Measurements from ENCODE around the gene TSC22D2.

The TSC22D2 gene

DNA sequence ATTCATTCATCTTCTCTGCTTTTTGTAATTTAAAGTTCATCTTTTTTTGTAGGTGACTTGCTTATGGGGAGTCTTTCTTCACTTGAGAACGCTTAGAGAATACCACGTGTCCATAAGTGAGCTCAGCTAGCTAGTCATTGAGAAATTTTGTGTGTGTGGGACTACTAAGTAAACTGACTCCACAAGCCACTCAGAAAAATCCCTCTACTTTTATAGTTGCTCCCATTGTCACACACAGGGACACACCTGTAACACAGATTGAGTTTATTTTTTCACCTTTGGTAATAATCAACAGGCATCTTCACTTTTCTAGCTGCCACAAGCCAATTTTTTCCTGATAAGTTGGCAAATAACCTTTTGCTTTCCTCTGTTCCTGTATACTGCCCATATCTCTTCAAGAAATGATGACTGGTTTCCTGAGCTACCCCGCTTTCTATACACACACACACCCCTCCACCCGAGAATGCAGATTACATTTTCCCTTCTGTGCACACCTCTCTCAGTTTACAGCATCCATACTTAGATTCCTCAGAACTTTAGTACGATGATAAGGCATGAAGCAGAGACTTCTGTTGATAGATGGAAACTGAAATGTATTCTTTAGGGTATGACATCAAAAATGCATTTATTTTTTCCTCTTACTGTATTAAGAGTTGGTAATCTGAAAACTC is 4.6 kb downstream of the TSC22D2 start:
- no peak for DNase-seq (ENCODE audit: low read depth)

DNA sequence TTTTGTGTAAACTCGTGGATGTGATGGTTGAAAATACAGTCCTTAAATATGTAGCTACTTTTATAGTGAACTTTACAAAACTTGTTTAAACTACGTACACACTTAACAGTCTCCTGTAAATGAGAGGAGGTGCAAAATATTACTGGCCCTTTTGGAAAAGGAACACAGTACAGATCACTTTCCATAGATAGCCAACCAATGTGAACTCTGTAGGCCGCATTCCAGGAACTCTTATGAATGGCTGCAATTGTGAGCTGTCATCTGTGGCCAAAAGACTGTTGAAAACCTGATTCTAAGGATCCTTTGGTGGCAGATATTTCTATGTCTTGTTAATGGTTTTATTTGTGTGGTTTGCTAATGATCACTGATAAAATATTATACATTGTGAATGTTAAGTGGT is 6.2 kb downstream of the TSC22D2 start:
- no peak for DNase-seq (ENCODE audit: low read depth)

DNA sequence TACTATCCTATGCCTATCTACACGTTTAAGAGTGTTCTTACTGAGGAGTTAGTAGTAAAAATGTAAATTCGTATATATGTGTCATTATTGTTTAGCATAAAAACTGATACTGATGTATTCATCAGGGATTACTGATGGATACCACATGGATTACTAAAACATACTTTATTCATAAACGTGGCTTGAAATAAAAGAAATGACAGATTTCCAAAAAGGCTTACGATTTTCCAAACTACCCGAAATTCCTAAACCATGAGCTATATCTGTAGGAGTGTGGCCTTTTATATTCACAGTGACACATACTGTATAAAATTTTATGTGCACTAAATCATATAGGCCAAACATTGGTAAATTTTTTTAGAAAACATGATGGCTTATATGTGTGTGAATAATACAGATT is 6.9 kb downstream of the TSC22D2 start:
- no peak for DNase-seq (ENCODE audit: low read depth)

DNA sequence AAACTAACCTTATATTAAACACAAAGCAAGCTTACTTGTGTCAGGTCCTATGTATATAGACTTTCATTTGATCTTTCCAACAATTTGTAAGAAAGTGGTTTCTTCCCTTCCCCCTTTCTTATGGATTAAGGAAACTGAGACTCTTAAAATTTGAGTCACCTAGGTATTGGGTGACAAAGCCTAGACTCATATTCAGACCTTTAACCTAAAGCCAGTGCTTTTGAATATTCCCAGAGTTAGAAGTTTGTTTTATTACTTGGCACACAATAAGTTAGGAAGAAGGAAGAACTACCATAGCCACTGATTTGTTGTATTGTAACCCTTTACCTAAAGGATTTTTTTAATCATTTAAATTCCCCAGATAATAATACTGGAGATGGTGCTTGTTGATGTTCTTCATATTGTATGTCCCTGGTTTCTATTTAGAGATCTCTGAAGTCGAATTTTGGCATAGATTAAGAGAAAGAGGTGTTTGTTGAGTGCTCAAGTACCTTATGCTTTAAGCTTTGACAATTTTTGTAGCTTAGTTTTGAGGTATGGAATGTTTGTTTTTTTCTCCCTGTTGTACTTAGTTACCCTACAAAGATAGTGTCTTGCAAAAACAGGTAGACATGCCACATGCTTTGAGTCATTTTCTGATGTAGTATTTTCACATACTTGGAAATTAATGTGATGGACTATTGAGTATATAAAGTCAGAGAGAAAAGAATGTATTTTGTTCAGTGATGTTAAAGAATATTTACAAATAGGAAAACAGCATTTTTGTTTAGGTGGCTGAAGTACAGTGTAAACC is 11.2 kb downstream of the TSC22D2 start:
- DNase-seq (ENCODE audit: low read depth), result no peak

DNA sequence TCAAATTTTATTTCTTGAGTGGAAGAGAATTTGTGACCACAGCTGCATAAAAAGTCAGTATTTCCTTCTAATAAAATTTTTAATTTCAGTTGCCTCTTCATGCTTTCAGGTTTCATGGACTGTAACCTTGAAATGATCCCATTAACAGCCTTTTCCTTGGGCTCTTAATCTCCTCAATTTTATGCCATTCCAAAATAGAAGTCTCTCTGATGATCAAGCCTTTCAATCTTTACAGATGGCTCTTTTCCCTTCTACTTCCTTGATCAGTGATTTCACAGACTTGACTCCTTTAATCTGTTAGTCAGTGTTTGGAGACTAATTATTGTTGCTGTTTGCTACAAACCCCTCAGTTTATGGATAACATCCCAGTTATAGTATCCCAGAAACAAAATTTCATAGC is 11.9 kb downstream of the TSC22D2 start:
- no peak for DNase-seq (ENCODE audit: low read depth)

DNA sequence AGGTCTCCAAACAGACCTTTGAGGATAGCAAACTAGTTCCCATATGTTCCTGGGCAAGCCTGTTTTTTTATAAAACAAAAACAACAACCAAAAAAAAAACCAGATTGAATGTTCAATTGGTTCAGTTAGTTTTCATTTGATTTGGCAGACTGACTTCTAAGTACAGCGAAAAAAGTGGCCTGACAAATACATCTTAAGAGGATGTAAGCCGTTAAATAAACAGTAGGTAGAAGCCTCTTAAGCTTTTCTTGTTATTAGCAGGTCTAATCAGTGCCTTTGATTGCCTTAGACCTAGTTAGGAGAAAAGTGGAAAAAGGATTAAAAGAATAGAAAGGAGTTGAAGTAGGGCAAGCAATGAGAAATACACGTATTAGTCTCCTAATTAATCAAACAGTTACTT is 13.2 kb downstream of the TSC22D2 start:
- DNase-seq (ENCODE audit: low read depth), result no peak

DNA sequence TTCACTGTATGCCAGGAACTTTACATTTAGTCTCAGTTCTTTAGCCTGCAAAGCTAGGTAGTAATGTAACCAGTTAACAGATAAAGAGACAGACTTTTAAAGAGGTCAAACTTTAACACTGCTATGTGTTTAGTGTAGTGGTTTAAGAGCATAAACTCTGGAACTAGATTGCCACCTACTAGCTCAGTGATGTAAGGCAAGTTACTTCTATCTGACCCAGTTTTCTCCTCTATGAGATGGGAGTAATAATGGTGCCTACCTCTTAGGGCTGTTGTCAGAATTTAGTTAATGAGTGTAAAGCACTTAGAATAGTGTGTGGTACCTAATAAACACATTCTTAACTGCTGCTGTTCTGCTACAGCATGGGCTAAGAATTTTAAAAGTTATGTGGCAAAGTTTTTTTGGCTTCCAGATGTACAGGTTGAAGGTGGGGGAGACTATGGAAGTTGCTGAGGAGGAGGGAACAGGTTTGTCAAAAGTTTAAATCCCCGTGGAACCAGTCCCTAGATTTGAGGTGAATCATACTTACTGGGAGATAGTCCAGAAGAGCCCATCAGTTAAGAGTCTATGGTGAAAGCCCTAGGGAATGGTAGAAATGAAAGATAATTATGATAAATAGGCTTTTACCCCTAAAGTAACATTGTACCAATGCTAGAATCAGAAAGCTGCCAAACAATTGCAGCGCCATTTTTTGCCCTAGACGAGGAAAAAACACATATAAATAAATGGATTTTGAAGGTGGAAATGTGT is 13.9 kb downstream of the TSC22D2 start:
- DNase-seq (ENCODE audit: low read depth), result no peak

DNA sequence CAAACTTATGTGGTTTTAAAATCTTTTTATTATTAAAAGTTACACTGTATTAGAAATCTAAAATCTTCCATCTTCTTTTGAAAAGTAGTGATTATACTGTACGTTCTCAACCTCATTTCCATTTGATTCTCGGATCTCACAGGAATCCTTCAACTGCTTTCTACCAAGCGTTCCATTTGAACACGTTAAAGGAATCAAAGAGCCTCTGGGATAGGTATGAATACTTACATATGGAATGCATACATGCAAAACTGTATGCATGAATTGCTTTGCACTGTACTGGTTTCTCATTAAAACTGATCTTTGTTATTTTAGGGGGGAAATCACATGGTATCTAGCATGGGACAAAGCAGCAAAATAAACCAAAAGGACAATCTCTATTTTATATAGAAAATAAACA is 14.8 kb downstream of the TSC22D2 start:
- no peak for DNase-seq (ENCODE audit: low read depth)

DNA sequence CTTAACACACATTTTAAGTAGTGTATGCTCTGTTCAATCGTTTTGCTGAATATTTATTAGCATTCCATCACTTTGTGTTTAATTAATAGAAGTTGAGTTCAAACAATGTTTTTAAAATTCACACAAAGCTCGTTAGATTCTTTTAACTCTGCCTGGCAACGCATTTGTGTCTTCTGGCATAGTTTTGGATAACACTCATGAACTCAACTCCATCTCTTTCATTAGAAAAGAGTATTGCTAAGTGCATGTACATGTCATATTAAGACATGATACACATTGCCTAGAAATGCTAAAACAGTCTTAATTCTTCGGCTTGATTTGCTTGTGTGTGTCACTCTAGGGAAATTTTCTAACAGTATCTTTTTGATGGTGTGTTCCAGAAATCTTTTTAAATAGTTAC is 15.7 kb downstream of the TSC22D2 start:
- DNase-seq (ENCODE audit: low read depth), result no peak

DNA sequence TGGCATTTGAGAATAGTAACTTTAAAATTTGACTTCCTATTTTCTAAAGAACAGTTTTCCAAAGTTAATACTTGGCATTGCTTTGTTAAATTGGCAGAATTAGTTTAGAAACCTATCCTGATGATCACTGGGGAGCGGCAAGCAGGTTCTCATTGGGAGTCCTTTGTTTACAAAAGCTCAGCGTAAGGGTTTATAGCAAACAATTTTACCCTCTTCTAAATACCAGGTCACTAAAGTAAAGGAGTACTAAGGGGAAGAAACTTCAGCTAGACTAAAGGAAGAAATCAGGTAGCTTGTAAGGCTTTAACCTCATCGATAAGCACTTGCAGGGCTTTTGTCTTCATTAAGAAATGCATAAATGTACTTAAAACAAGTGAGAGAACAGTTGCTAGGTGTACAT is 18.2 kb downstream of the TSC22D2 start:
- no peak for DNase-seq (ENCODE audit: low read depth)

DNA sequence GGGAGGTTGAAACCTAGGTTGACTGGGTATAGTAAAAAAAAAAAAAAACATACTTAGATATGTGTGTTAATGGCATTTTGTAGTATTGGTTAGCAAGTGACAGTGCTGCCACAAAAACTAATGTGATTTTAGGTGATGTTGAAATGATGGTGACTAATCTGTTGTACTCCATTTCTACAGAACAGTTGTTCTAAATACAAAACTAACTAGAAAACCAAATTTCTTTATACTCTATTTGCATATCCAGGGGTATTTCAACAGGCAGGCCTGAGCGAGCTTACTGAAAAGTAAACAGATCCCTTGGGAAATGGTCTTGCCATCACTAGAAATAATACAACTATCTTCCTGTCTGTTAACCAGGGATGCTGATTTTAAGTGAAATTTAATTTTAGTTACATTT is 20.5 kb downstream of the TSC22D2 start:
- no peak for DNase-seq (ENCODE audit: low read depth)

DNA sequence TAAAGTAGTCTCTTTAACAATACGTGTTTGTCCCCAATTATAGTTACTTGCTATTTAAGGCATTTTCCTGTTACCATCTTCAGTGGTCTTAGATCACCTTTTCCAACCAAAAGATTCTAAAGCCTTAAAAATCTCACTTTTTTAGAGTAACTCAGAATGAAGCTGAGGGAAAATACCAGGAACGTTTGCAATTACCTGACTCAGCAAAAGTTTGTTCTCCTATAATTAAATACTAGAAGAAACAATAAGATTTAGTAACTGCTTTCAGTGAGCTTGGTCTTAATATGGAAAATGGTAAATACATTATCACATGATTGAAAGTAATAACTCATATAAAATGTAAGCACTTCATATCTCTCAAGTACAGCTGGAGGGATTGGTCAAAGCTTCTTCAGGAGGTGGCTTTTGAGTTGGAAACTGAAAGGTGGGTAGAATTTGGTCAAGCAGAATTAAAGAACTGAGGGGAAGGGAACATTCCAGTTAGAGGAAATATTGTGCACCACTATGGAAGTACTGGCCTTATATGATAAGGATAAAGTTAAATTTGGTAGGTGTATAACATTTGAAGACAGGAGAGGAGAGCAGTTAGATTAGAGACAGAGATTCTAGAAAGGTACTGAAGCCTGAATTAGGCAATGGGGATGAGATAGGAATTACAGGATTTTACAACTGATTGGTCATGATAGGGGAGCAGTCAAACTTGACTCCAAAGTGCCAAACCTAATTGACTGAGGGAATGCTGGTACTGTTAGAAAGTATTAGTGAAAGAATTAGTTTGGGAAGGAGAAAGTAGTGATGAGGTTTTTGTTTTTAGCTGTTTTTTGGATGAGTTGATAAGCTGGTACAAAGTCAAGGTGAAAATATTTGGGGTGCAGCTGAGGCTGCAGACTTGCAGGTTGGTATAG is 21.9 kb downstream of the TSC22D2 start:
- no peak for DNase-seq (ENCODE audit: low read depth)

DNA sequence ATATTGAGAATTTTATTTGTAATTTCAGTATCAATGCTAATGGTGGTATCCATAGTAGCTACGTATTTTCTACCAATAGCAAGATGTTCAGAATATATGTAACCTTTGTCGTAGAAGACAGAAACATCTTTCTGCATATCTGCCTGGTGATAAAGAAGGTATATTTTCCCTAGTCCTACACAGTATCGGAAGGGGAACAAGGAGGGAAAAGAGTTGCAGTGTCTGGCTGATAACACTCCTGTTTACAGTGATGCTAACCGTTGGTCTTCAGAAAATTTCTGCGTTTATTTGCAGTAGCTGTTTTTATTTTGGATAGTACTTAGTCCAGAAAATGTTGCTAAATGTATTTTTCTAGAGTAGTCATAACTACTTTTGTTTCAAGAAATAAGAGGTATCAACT is 25.2 kb downstream of the TSC22D2 start:
- no peak for DNase-seq (ENCODE audit: low read depth)

DNA sequence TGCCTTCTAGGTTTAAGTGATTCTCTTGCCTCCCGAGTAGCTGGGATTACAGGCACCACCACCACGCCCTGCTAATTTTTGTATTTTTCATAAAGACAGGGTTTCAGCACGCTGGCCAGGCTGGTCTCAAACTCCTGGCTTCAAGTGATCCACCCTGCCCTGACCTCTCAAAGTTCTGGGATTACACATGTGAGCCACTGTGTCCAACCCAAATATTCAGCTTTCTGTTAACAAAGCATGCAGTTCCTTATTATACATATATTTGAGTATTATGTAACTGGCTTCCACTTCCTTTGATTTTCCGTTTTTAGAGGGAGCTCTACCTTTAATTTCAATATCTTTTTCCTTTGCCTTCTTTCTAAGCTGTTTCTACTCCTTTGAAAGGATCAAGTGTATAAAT is 26.1 kb downstream of the TSC22D2 start:
- DNase-seq (ENCODE audit: low read depth), result no peak

DNA sequence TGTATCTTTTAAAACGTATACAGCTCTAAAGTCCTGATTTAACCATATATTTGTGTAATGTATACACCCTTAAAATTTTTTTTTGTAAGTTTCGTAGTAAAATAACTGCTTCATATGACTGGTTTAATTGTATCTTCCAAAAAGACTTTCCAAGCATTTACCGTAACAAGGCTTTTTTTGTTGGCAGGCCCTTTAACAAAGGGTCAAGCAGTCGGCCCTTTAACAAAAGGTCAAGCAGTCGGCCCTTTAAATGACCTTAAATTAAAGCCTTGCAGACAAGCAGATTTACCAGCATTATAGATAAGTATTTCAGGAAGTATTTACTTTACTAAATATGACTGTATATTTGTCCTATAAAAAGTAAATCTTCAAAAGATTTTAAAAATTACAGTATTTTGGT is 28.1 kb downstream of the TSC22D2 start:
- no peak for DNase-seq (ENCODE audit: low read depth)

DNA sequence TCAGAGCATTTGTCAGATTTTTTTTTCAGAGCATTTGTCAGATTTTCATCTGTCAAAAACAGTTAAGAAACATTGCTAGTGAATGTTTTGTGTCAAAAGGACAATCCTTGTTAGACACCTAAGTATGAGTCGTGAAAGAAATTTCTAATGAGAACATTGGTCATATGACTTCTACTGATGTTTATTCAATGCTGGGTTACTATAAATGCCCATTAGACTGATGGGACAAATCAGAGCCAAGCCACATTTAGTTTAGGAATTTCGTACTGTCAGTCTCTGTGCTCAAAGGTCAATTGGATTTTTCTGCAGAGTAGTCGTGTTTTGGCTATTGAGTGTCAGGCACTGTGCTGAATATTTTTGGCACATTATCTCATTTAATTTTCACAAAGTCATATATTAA is 31.6 kb downstream of the TSC22D2 start:
- no peak for DNase-seq (ENCODE audit: low read depth)

DNA sequence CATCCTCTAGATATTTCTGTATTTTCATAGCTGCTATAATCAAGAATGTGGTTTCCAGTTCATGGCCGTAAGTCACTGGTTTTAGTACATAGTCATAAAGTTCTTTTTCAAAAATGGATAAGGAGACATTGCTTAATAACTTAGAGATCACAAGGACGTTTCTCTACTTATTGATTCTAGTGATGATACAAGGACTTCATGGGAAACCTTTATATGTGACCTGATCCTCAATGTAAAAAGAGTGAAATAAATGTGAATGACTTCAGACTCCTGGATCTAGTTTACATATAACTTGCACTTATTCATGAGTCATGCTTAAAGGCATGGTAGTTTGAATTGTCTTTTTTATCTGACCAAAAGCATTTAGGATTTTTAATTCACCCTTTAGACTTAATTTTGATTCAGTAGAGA is 35.2 kb downstream of the TSC22D2 start:
- no peak for DNase-seq (ENCODE audit: low read depth)

DNA sequence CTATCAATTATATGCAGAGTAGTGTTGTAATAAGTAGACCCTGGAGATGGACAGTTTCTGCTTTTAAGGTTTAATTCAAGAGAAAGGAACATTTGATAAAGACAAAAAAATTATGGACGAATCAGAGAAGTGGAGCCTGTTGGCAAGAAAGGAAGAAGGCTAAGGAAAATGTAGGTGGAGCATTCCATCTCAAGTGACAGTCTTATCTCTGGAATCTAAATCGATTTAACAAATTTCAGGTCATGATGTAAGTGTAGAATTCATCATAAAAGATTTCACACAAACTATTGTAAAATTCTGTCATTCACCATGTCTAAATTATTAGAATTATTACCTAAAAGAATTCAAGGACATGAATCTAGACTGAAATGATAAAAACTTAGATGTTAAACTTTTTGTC is 36.3 kb downstream of the TSC22D2 start:
- DNase-seq (ENCODE audit: low read depth), result no peak

DNA sequence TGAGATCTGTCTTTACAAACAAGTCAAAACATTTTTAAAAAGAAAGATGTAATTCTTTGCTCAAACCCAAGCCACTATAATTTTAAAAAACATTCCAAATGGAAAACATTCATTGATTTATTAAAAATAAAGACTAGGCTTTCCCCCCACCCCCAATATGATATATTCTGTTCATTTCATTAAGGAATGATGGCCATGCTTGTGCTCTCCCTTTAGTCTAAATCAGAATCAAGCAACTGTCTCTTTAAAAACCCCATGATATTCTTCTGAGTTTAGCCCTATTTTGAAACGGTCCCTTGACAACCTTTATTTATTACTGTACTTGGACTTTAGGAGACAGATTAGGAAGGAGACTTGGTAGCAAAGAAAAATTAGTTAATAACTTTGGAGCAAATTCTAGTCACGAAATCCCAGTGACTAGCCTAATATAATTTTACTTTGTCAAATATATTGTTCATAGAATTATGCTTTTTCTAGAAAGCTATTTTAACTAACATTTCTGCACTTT is 38.4 kb downstream of the TSC22D2 start:
- no peak for DNase-seq (ENCODE audit: low read depth)

DNA sequence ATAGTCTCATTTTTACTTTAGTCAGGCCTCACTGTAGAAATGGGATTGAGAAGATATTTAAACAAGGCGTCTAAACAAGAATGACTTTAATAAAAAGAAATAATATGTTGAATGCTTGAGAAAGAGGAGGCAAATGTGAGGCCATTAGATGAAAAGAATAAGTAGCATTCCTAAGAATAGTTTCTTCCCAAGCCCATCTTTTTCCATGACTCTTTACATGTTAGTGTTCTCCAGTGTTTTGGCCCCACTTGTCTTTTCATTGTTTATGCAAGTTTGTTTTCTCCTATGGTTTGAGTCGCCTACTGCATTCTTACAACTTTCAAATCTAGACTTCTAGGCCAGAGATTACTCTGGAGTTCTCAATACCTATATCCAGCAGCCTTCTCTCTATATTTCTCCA is 39.0 kb downstream of the TSC22D2 start:
- DNase-seq (ENCODE audit: low read depth), result no peak

DNA sequence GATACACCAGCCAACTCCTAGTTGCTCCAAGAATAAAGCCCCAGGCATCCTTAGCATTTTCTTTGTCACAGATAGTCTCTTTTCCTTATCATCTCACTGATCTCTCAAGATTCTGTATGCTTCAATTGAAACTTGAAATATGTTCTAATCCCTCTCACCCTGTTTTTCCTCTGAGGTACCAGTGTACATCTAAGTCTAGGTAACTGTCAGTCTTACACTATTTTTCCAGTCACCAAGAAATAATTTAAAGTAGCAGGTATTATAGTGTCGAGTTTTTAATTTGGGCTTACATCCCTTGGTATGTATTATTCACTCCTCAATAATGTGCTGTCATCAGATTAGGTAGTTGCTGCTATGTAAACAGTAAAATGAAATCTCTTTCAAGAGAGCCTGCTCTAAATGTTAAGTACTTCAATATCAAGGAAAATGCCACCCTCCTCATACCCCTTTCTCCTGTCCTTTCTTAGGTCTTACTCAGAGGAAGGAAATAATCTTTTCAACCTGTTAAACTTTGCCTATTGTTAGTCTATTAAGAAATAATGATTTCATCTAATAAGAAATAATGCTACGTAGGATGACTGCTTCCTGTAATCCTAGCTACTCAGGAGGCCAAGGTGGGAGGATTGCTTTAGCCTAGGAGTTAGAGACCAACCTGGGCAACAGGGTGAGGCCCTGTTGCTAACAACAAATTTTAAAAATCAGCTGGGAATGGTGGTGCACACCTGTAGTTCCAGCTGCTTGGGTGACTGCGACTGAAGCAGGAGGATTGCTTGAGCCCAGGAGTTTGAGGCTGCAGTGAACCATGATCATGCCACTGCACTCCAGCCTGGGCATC is 39.8 kb downstream of the TSC22D2 start:
- DNase-seq (ENCODE audit: low read depth), result no peak
